Endothelial cell (in vitro differentiated cells): ENCODE results near the gene GGCT. TPM values are rescaled to one million over a fixed set of nuclear protein-coding genes. Genes with fewer than 3 reads are reported as not detected.

Experiments used
- DNase-seq: peaks from one replicate; pipeline ENCODE4 v3.0.0; 2021; ENCODE audit warnings: low spot score
- H3K27ac Mint-ChIP-seq: one replicate; pipeline ENCODE4 v1.8.0; 2021; ENCODE audit warnings: mixed read lengths, inconsistent platforms; ENCODE audit not compliant: unreplicated experiment
- H3K27me3 Mint-ChIP-seq: one replicate; pipeline ENCODE4 v1.8.0; 2021; ENCODE audit warnings: mild to moderate bottlenecking, moderate library complexity, mixed read lengths, inconsistent platforms; ENCODE audit not compliant: unreplicated experiment
- H3K36me3 Mint-ChIP-seq: one replicate; pipeline ENCODE4 v1.8.0; 2021; ENCODE audit warnings: mild to moderate bottlenecking, low read depth, mixed read lengths, inconsistent platforms; ENCODE audit not compliant: unreplicated experiment
- H3K4me1 Mint-ChIP-seq: one replicate; pipeline ENCODE4 v1.8.0; 2021; ENCODE audit warnings: mild to moderate bottlenecking, mixed read lengths, inconsistent platforms; ENCODE audit not compliant: unreplicated experiment
- H3K4me3 Mint-ChIP-seq: one replicate; pipeline ENCODE4 v1.8.0; 2021; ENCODE audit warnings: mild to moderate bottlenecking, mixed read lengths, inconsistent platforms; ENCODE audit not compliant: unreplicated experiment
- H3K9me3 Mint-ChIP-seq: one replicate; pipeline ENCODE4 v1.8.0; 2021; ENCODE audit warnings: mixed read lengths, inconsistent platforms; ENCODE audit not compliant: unreplicated experiment
- total RNA-seq: library from RNA; stranded (reverse); fragmentation: NEBNext Ultra II Directional; extraction: Animal tissue kit (Norgen Biotek cat#: 25700); gene quantifications from one replicate; pipeline ENCODE4 v1.2.1, GENCODE V29; 2021; ENCODE audit not compliant: unreplicated experiment
- TF ChIP-seq, protein P1 (sequence below): fragments of 200-600 bp; sonication (generic); IDR thresholded peaks from one replicate; pipeline ENCODE4 v1.5.0; 2021; ENCODE audit warnings: antibody characterized with exemption; ENCODE audit not compliant: unreplicated experiment

Gene GGCT
- total RNA-seq, 1 donor from 2014 or later = 34.0 TPM

DNA sequence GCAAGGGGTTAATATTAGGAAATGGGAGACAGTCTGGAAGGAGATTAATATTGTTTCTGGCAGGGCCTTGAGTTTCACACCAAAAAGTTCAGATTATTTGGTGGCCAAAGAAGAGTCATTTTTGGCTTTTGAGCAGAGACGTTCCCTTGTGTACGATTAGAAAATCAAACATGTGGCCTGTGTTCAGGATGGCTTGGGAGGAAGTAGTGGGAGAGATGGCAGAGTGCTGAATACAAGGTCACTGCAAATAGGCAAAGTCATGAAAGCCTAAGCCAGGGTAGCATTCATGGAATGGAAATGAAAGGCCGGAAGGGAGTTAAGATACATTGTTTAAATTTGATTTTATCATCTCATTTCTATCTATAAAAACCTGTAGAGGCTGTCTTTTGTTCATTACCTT is 9.5 kb upstream of the GGCT start:
- H3K27me3 Mint-ChIP-seq = no peaks in the 10 kb centered on the region
- TF ChIP-seq, protein P1, sequence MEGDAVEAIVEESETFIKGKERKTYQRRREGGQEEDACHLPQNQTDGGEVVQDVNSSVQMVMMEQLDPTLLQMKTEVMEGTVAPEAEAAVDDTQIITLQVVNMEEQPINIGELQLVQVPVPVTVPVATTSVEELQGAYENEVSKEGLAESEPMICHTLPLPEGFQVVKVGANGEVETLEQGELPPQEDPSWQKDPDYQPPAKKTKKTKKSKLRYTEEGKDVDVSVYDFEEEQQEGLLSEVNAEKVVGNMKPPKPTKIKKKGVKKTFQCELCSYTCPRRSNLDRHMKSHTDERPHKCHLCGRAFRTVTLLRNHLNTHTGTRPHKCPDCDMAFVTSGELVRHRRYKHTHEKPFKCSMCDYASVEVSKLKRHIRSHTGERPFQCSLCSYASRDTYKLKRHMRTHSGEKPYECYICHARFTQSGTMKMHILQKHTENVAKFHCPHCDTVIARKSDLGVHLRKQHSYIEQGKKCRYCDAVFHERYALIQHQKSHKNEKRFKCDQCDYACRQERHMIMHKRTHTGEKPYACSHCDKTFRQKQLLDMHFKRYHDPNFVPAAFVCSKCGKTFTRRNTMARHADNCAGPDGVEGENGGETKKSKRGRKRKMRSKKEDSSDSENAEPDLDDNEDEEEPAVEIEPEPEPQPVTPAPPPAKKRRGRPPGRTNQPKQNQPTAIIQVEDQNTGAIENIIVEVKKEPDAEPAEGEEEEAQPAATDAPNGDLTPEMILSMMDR = no peak
- H3K27ac Mint-ChIP-seq = no peak overlapping the region
- H3K4me3 Mint-ChIP-seq = no peak overlapping the region
- no peak for DNase-seq
- no peaks in the 10 kb centered on the region for H3K36me3 Mint-ChIP-seq
- peaks cover 2% of the 10 kb centered on the region for H3K4me1 Mint-ChIP-seq
- H3K9me3 Mint-ChIP-seq = no peaks in the 10 kb centered on the region

DNA sequence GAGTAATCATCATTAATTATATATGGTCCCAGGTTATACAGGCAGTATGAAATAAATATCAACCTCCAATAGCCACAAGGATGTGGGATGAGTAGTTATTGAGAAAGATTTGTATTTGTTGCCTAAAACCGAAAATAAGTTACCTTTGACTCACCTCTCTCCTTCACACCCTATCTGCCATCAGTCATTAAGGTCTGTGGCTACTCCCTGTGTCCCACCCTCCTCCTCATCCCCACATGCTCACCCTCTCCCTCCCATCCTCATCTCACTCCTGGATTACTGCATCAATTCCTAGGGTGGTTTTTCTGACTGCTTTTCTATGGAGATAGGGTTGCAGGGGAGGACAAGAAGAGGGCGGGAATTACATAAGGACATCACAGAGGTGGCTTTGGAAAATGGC is 9.1 kb upstream of the GGCT start:
- no peak for DNase-seq
- peaks cover 2% of the 10 kb centered on the region for H3K4me1 Mint-ChIP-seq
- no peaks in the 10 kb centered on the region for H3K36me3 Mint-ChIP-seq
- H3K27ac Mint-ChIP-seq = no peak overlapping the region
- no peak overlapping the region for H3K4me3 Mint-ChIP-seq
- H3K9me3 Mint-ChIP-seq = no peaks in the 10 kb centered on the region
- TF ChIP-seq, protein P1 = no peak
- H3K27me3 Mint-ChIP-seq = no peaks in the 10 kb centered on the region

DNA sequence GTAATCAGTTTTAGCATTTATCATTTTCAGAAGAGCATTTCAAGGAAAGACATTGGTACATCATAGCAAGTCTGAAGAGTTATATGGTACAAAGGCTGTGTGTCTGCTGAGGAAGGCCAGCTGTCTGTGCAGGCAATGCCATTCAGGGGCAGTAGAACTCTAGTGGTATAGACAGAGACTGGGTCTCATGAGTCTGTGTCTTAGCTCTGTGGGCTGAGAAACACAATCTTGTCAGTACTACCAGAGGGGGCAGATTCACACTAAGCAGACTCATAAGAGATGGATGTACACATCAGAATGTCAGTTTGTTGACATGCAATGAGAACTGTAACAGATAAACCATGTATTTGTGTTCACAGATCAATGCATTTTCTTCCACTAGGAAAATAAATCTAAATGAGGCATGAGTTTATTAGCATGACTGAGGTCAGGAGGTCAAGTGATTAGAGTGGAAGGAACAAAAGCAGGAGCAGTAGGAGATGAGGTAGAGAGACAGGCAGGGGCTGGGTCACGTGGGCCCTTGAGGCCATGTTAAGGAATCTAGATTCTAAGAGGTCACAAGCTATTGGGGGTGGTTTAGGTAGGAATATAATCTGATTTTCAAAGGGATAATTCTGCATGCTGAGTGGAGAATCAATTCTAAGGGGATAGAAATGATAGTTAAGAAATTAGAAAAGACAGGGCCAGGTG is 7.5 kb upstream of the GGCT start:
- H3K36me3 Mint-ChIP-seq = no peaks in the 10 kb centered on the region
- no peak overlapping the region for H3K27ac Mint-ChIP-seq
- H3K27me3 Mint-ChIP-seq = no peaks in the 10 kb centered on the region
- H3K4me1 Mint-ChIP-seq = peaks cover 2% of the 10 kb centered on the region
- TF ChIP-seq, protein P1 = no peak
- no peak for DNase-seq
- H3K4me3 Mint-ChIP-seq = no peak overlapping the region
- no peaks in the 10 kb centered on the region for H3K9me3 Mint-ChIP-seq

DNA sequence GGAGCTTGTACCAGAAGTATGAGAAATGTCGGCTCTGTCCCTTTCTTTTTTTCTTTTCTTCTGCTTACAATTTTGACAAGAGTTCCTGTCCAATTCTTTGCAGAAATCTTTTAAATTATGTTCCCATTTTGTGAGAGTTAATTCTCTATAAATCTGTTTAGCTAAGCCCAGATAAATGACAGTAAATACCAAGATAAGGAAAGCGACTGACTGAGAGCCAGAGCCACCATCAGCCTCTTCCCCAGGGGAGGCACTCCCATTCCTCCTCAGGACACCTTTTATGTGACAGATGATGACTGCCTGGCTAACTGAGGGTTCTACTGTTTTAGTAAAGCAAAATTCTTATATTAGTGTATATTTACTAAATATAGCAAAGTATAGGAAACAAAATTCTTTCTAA is 6.9 kb upstream of the GGCT start:
- H3K27me3 Mint-ChIP-seq = no peaks in the 10 kb centered on the region

More for the DNA sequence above, 6.9 kb upstream of the GGCT start:
- Mint-ChIP-seq H3K27ac (no peak overlapping the region), H3K4me3 (no peak overlapping the region), H3K4me1 (peaks cover 2% of the 10 kb centered on the region), H3K9me3 (no peaks in the 10 kb centered on the region), H3K36me3 (no peaks in the 10 kb centered on the region)
- no peak for DNase-seq
- TF ChIP-seq, protein P1 = no peak
